ENCODE results near the gene LCN12. TPM values are rescaled to one million over a fixed set of nuclear protein-coding genes. Genes with fewer than 3 reads are reported as not detected.
A peak's percentile ranks its signal among the peaks of the same experiment; 100 is the strongest.

The LCN12 gene
- total and polyA plus RNA-seq, 2 experiments from 2014 or later = 11.4 to 19.7 TPM

GRCh38 chr9:136980669-136981478 is 28.8 kb downstream of the LCN12 start:
- no peak for TF ChIP-seq CTCF (IDR thresholded peaks at IDR 0.05; ENCODE audit: low read depth, low read length)
- H3K4me1 ChIP-seq (ENCODE audit: low read depth) = peaks cover 22% of the 10 kb centered on the region
- H3K4me3 ChIP-seq = no peak overlapping the region
- H3K27me3 ChIP-seq = peaks cover 30% of the 10 kb centered on the region
- no peaks in the 10 kb centered on the region for H3K36me3 ChIP-seq
- DNase-seq (ENCODE audit: low read depth in 1 of 2, low spot score in 1 of 2) = no peak
- H3K9me3 ChIP-seq (ENCODE audit: low read depth) = no peaks in the 10 kb centered on the region
- no peak overlapping the region for H3K27ac ChIP-seq

GRCh38 chr9:136981588-136982231 is 29.6 kb downstream of the LCN12 start:
- H3K4me3 ChIP-seq = no peak overlapping the region
- peak overlapping the region; percentile 45 for H3K27ac ChIP-seq
- no peaks in the 10 kb centered on the region for H3K36me3 ChIP-seq
- no peaks in the 10 kb centered on the region for H3K9me3 ChIP-seq (ENCODE audit: low read depth)
- H3K27me3 ChIP-seq = peaks cover 39% of the 10 kb centered on the region
- DNase-seq (ENCODE audit: low read depth in 1 of 2, low spot score in 1 of 2) = peak; percentile 32 to 36
- no peak for TF ChIP-seq CTCF (IDR thresholded peaks at IDR 0.05; ENCODE audit: low read depth, low read length)
- H3K4me1 ChIP-seq (ENCODE audit: low read depth) = peaks cover 22% of the 10 kb centered on the region

GRCh38 chr9:136982232-136983051 is 30.4 kb downstream of the LCN12 start, which contains the start of gene LCNL1:
LCNL1 (plus strand) TSS chr9:136982993; CDS start chr9:136983587, 594 bp downstream.
- Histone ChIP-seq H3K27me3 (peaks cover 38% of the 10 kb centered on the region), H3K36me3 (no peaks in the 10 kb centered on the region), H3K4me3 (no peak within 1 kb of the TSS), H3K27ac (peak within 1 kb of the TSS; percentile 45), H3K9me3 (ENCODE audit: low read depth) (no peaks in the 10 kb centered on the region), H3K4me1 (ENCODE audit: low read depth) (peaks cover 22% of the 10 kb centered on the region)
- TF ChIP-seq CTCF (IDR thresholded peaks at IDR 0.05; ENCODE audit: low read depth, low read length) = no peak
- DNase-seq (ENCODE audit: low read depth in 1 of 2, low spot score in 1 of 2) = no peak

- no peak for DNase-seq (ENCODE audit: low read depth in 1 of 2, low spot score in 1 of 2)
- H3K4me3 ChIP-seq = no peak overlapping the region
- peaks cover 37% of the 10 kb centered on the region for H3K27me3 ChIP-seq
- H3K4me1 ChIP-seq (ENCODE audit: low read depth) = peaks cover 22% of the 10 kb centered on the region
- TF ChIP-seq CTCF (IDR thresholded peaks at IDR 0.05; ENCODE audit: low read depth, low read length) = no peak
- no peak overlapping the region for H3K27ac ChIP-seq
- no peaks in the 10 kb centered on the region for H3K9me3 ChIP-seq (ENCODE audit: low read depth)
- no peaks in the 10 kb centered on the region for H3K36me3 ChIP-seq
Measured at GRCh38 chr9:136983167-136983566, 31.1 kb downstream of the LCN12 start.

- no peak overlapping the region for H3K4me3 ChIP-seq
- H3K27ac ChIP-seq = no peak overlapping the region
- DNase-seq (ENCODE audit: low read depth in 1 of 2, low spot score in 1 of 2) = peak in 1 of 2 donors; percentile 26
- H3K27me3 ChIP-seq = peaks cover 37% of the 10 kb centered on the region
- H3K4me1 ChIP-seq (ENCODE audit: low read depth) = peaks cover 22% of the 10 kb centered on the region
- TF ChIP-seq CTCF (IDR thresholded peaks at IDR 0.05; ENCODE audit: low read depth, low read length) = no peak
- H3K36me3 ChIP-seq = no peaks in the 10 kb centered on the region
- no peaks in the 10 kb centered on the region for H3K9me3 ChIP-seq (ENCODE audit: low read depth)
Measured at GRCh38 chr9:136983656-136984314, 31.7 kb downstream of the LCN12 start.
